Measurements from ENCODE around the gene SDCBP2. TPM values are rescaled to one million over a fixed set of nuclear protein-coding genes. Genes with fewer than 3 reads are reported as not detected.

SDCBP2 gene
- total and polyA plus RNA-seq, 2 of the 13 experiments (the other 11 are each of a cell fraction or from before 2014, with no cell fraction given), result 1.2 to 2.4 TPM

DNA sequence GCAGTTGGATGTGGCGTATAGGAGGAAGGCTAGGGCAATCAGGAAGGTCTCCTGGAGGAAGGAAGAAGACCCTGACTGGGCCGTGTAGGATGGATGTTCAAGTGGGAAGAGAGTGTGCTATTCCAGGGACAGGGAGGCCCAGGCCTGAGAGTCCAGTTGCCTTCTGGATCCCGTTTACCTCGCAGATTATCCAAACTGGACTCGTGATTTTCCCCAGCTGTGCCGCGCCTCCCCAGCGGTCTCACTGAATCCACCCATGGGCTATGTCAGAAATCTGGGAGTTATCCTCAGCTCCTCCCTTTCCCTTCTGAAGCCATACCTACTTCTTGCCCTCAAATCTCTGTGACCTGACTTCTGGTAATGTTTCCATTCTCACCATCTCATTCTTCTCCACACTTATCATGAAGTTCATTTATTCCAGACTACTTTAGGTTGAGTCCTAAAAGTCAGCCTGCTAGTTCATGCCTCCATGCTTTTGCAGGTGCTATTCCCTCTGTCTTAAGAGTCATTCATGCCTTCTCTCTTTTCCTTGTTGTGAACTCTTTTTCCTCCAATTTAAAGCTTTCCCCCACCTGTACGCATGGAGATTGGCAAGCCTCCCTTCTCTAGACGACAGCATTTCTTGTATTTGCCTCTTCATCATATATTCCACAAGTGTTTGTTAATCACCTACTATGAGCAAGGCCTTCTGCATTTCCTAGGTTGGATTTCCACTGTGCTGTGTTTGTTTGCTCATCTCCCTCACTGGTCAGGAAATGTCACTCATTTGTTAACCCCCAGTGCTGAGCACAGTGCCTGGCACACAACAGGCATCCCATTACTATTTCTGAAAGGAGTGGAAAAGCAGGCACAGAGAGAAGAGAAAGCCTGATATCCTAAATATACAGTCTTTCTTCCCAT, 2.7 kb downstream of the SDCBP2 start (continued):
- TF ChIP-seq, protein P1, sequence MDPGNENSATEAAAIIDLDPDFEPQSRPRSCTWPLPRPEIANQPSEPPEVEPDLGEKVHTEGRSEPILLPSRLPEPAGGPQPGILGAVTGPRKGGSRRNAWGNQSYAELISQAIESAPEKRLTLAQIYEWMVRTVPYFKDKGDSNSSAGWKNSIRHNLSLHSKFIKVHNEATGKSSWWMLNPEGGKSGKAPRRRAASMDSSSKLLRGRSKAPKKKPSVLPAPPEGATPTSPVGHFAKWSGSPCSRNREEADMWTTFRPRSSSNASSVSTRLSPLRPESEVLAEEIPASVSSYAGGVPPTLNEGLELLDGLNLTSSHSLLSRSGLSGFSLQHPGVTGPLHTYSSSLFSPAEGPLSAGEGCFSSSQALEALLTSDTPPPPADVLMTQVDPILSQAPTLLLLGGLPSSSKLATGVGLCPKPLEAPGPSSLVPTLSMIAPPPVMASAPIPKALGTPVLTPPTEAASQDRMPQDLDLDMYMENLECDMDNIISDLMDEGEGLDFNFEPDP (CRISPR knock-in tag; conservative IDR thresholded peaks at IDR 0.05), result no peak
- TF ChIP-seq, protein P2, sequence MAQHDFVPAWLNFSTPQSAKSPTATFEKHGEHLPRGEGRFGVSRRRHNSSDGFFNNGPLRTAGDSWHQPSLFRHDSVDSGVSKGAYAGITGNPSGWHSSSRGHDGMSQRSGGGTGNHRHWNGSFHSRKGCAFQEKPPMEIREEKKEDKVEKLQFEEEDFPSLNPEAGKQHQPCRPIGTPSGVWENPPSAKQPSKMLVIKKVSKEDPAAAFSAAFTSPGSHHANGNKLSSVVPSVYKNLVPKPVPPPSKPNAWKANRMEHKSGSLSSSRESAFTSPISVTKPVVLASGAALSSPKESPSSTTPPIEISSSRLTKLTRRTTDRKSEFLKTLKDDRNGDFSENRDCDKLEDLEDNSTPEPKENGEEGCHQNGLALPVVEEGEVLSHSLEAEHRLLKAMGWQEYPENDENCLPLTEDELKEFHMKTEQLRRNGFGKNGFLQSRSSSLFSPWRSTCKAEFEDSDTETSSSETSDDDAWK (CRISPR knock-in tag; IDR thresholded peaks at IDR 0.05), result no peak
- TF ChIP-seq, protein P3, sequence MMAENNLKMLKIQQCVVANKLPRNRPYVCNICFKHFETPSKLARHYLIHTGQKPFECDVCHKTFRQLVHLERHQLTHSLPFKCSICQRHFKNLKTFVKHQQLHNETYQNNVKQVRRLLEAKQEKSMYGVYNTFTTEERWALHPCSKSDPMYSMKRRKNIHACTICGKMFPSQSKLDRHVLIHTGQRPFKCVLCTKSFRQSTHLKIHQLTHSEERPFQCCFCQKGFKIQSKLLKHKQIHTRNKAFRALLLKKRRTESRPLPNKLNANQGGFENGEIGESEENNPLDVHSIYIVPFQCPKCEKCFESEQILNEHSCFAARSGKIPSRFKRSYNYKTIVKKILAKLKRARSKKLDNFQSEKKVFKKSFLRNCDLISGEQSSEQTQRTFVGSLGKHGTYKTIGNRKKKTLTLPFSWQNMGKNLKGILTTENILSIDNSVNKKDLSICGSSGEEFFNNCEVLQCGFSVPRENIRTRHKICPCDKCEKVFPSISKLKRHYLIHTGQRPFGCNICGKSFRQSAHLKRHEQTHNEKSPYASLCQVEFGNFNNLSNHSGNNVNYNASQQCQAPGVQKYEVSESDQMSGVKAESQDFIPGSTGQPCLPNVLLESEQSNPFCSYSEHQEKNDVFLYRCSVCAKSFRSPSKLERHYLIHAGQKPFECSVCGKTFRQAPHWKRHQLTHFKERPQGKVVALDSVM (CRISPR knock-in tag; IDR thresholded peaks at IDR 0.05), result no peak
- TF ChIP-seq PAX8 (CRISPR knock-in tag; IDR thresholded peaks at IDR 0.05; ENCODE audit: borderline replicate concordance), result no peak
- no peak for TF ChIP-seq FOSL1 (CRISPR knock-in tag; IDR thresholded peaks at IDR 0.05; ENCODE audit: borderline replicate concordance)
- TF ChIP-seq TP53 (CRISPR knock-in tag; conservative IDR thresholded peaks at IDR 0.05), result no peak
- no peak for TF ChIP-seq SMAD3 (CRISPR knock-in tag; IDR thresholded peaks at IDR 0.05)
- TF ChIP-seq NFE2L1 (CRISPR knock-in tag; IDR thresholded peaks at IDR 0.05; ENCODE audit: borderline replicate concordance), result no peak
- peak; percentile 17; the same call in 1 of the 2 replicates for TF ChIP-seq CHCHD3 (CRISPR knock-in tag; IDR thresholded peaks at IDR 0.05)
- no peak for TF ChIP-seq MYNN (CRISPR knock-in tag; IDR thresholded peaks at IDR 0.05; ENCODE audit: low read depth)
- TF ChIP-seq, protein P4, sequence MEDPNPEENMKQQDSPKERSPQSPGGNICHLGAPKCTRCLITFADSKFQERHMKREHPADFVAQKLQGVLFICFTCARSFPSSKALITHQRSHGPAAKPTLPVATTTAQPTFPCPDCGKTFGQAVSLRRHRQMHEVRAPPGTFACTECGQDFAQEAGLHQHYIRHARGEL (CRISPR knock-in tag; IDR thresholded peaks at IDR 0.05), result 0 out of 2 replicates have a peak, but pooled peaks have one; percentile 0
- TF ChIP-seq ZNF557 (CRISPR knock-in tag; IDR thresholded peaks at IDR 0.05), result no peak
- no peak for TF ChIP-seq ZNF543 (CRISPR knock-in tag; IDR thresholded peaks at IDR 0.05)
- TF ChIP-seq ZNF615 (CRISPR knock-in tag; IDR thresholded peaks at IDR 0.05; ENCODE audit: borderline replicate concordance), result no peak
- no peak for TF ChIP-seq KLF11 (CRISPR knock-in tag; IDR thresholded peaks at IDR 0.05)
- TF ChIP-seq CBFB (CRISPR knock-in tag; IDR thresholded peaks at IDR 0.05), result no peak
- no peak for TF ChIP-seq ZNF20 (CRISPR knock-in tag; IDR thresholded peaks at IDR 0.05)
- TF ChIP-seq XRCC5 (optimal IDR thresholded peaks at IDR 0.05; ENCODE audit: low read length), result no peak
- no peak for TF ChIP-seq FOXP1 (IDR thresholded peaks at IDR 0.05)
- peak; percentile 11; the same call in 1 of the 2 replicates for TF ChIP-seq FOXP1 (CRISPR knock-in tag; IDR thresholded peaks at IDR 0.05)
- TF ChIP-seq FOSL2 (CRISPR knock-in tag; IDR thresholded peaks at IDR 0.05), result no peak; the same call in 1 of the 2 replicates
- no peak for TF ChIP-seq ZNF761 (CRISPR knock-in tag; conservative IDR thresholded peaks at IDR 0.05)
- TF ChIP-seq ZNF879 (CRISPR knock-in tag; IDR thresholded peaks at IDR 0.05), result no peak
- TF ChIP-seq ZNF138 (CRISPR knock-in tag; IDR thresholded peaks at IDR 0.05; ENCODE audit: low read depth), result no peak
- no peak for TF ChIP-seq NCOA1 (CRISPR knock-in tag; IDR thresholded peaks at IDR 0.05)
- TF ChIP-seq PITX1 (CRISPR knock-in tag; IDR thresholded peaks at IDR 0.05), result no peak
- no peak for TF ChIP-seq ZBTB1 (CRISPR knock-in tag; IDR thresholded peaks at IDR 0.05; ENCODE audit: borderline replicate concordance)
